ENCODE measurements around the gene CRTC1. TPM values are rescaled to one million over a fixed set of nuclear protein-coding genes. Genes with fewer than 3 reads are reported as not detected.

Gene CRTC1
- total and polyA plus RNA-seq, 9 of the 15 experiments (the other 6 are each of a cell fraction or from before 2014, with no cell fraction given) = 0.25 to 3.8 (median 1.2) TPM; not detected in 2

- TF ChIP-seq THRB (CRISPR knock-in tag; conservative IDR thresholded peaks at IDR 0.05) (no peak), CBX2 (IDR thresholded peaks at IDR 0.05; ENCODE audit: insufficient read depth, low read length, poor library complexity, severe bottlenecking) (no peak), KHSRP (IDR thresholded peaks at IDR 0.05) (no peak), SMARCA5 (IDR thresholded peaks at IDR 0.05) (no peak)
Observed at GRCh38 chr19:18636969-18637629, 46.4 kb upstream of the CRTC1 start, which contains the start of gene KLHL26 (continued).

GRCh38 chr19:18637673-18638630 is 45.5 kb upstream of the CRTC1 start:
- DNase-seq (ENCODE audit: extremely low read depth in 1 of 4, low spot score in 3 of 4) (peak in 3 of 4 experiments; percentile 37 to 56 (median 44)), FAIRE-seq (peak; percentile 82), ATAC-seq (no peak)
- Histone ChIP-seq H3K79me2 (ENCODE audit: control insufficient read depth, insufficient read depth, low read length) (peaks cover 24% of the 10 kb centered on the region), H3K27me3 (ENCODE audit: control insufficient read depth in 2 of 2, insufficient read depth in 2 of 2, low read length in 2 of 2) (peaks cover 10 to 16% of the 10 kb centered on the region in 2 experiments; a peak in 4 of 5 replicates), H3K27ac (ENCODE audit: extremely low read depth, low read depth, low read length) (0 out of 3 replicates have a peak overlapping the region, but pooled peaks have one; percentile 82), H3K9me1 (ENCODE audit: control insufficient read depth, insufficient read depth, low read length) (no peaks in the 10 kb centered on the region), H3K4me2 (ENCODE audit: insufficient read depth, low read length) (peak overlapping the region; percentile 82), H3K36me3 (ENCODE audit: control insufficient read depth, insufficient read depth, low read length) (no peaks in the 10 kb centered on the region), H2AFZ (ENCODE audit: low read depth, low read length) (no peak overlapping the region), H3K4me3 (peak overlapping the region; percentile 100), H3K4me1 (replicated peaks in 1 of 2; ENCODE audit: control insufficient read depth in 2 of 2, insufficient read depth in 2 of 2, low read length in 2 of 2) (peaks cover 4 to 25% of the 10 kb centered on the region in 2 experiments; a peak in 4 of 5 replicates), H3K9ac (ENCODE audit: insufficient read depth in 1 of 2, low read depth in 2 of 2, low read length in 2 of 2) (peak overlapping the region in 1 of 2 experiments; percentile 98; a peak in 2 of 4 replicates), H4K20me1 (replicated peaks; ENCODE audit: control insufficient read depth, insufficient read depth, low read length) (0 out of 2 replicates have a peak, but pooled peaks cover 3% of the 10 kb centered on the region), H3K9me3 (replicated peaks; ENCODE audit: control insufficient read depth, insufficient read depth, low read depth, low read length) (no peaks in the 10 kb centered on the region)
- BruUV-seq (replicated peaks) = TSS peak; percentile 41
- intact Hi-C loops (cut with micrococcal nuclease) = loop anchor here (5.0 kb wide), 2 partner anchors 46 to 194 kb away; partner anchors contain the start of gene UPF1
- ChIA-PET CTCF (ENCODE audit: low intra/inter-chr PET ratio) (no interaction called here), POLR2A (interaction anchor here (0.8 to 1.0 kb wide), 2 partner anchors 9 to 11 kb away, joined by 3 to 4 read pairs; no protein-coding TSS in a partner anchor)
- 37% methylated on average over 3 of the region's 3 CpGs for WGBS (ENCODE audit: insufficient coverage, low coverage, missing lambda C conversion rate)
- no peak for TF ChIP-seq ELF4 (CRISPR knock-in tag; IDR thresholded peaks at IDR 0.05)
- no peak for TF ChIP-seq KAT8 (IDR thresholded peaks at IDR 0.05; ENCODE audit: low read depth)
- TF ChIP-seq PTBP1 (IDR thresholded peaks at IDR 0.05; ENCODE audit: low read depth, low read length) = no peak
- TF ChIP-seq FOXK1 (CRISPR knock-in tag; IDR thresholded peaks at IDR 0.05; ENCODE audit: borderline replicate concordance) = 0 out of 2 replicates have a peak, but pooled peaks have one; percentile 42
- TF ChIP-seq USF2 (CRISPR knock-in tag; IDR thresholded peaks at IDR 0.05) = no peak
- no peak for TF ChIP-seq ZNF212 (CRISPR knock-in tag; IDR thresholded peaks at IDR 0.05)
- peak; percentile 90 for TF ChIP-seq PRDM10 (IDR thresholded peaks at IDR 0.05; ENCODE audit: partially characterized antibody)
- peak; percentile 28; the same call in 1 of the 2 replicates for TF ChIP-seq RBFOX2 (IDR thresholded peaks at IDR 0.05; ENCODE audit: low read depth, low read length)
- in situ Hi-C loops (cut with MboI) = no loop called here

Data from K562 (cell line).